ENCODE measurements around the gene YJEFN3. TPM values are rescaled to one million over a fixed set of nuclear protein-coding genes. Genes with fewer than 3 reads are reported as not detected.

The YJEFN3 gene
- total and polyA plus RNA-seq, 2 of the 8 experiments (the other 6 are each of a cell fraction or from before 2014, with no cell fraction given): 5.7 to 9.4 TPM

- H2BK20ac ChIP-seq (ENCODE audit: low read length): no peak overlapping the region
- peak overlapping the region; percentile 27; the same call in 1 of the 2 replicates for H2BK12ac ChIP-seq (ENCODE audit: low read depth, low read length)
- H3K23ac ChIP-seq (ENCODE audit: insufficient read length): no peak overlapping the region
- H3K56ac ChIP-seq (replicated peaks; ENCODE audit: insufficient read length, low read depth, low read length): no peak overlapping the region
- no peak overlapping the region for H2AFZ ChIP-seq (ENCODE audit: low read length)
- no peak overlapping the region for H3K18ac ChIP-seq (ENCODE audit: extremely low read depth, low read length)
- no peaks in the 10 kb centered on the region for H3K23me2 ChIP-seq (ENCODE audit: low read depth, low read length)
- no peak overlapping the region for H2BK5ac ChIP-seq (ENCODE audit: low read depth, low read length)
- H2AK5ac ChIP-seq (ENCODE audit: low read depth, low read length): no peak overlapping the region
- H3K14ac ChIP-seq (ENCODE audit: insufficient read length): no peak overlapping the region
- POLR2A ChIA-PET (ENCODE audit: partially characterized antibody): interaction anchor here (1.9 kb wide), 1 partner anchor 71 kb away, joined by 4 read pairs; no protein-coding TSS in a partner anchor
- H3K9ac ChIP-seq (replicated peaks in 1 of 4; ENCODE audit: extremely low read depth in 1 of 4, low read depth in 3 of 4, low read length in 3 of 4): no peak overlapping the region
- H3K27ac ChIP-seq (ENCODE audit: low read depth, low read length): no peak overlapping the region
- H4K20me1 ChIP-seq (replicated peaks in 1 of 2; ENCODE audit: control insufficient read depth in 1 of 2, insufficient read depth in 2 of 2, low read length in 2 of 2): no peaks in the 10 kb centered on the region
- TF ChIP-seq JUN (IDR thresholded peaks at IDR 0.05; ENCODE audit: low read depth, low read length): no peak
- TF ChIP-seq ASH2L (IDR thresholded peaks at IDR 0.05; ENCODE audit: low read length): no peak
- TF ChIP-seq SRF (IDR thresholded peaks at IDR 0.05; ENCODE audit: low read depth, low read length): no peak
- no peak for TF ChIP-seq TAF7 (optimal IDR thresholded peaks at IDR 0.05; ENCODE audit: borderline replicate concordance, low read depth, low read length)
- no peak for TF ChIP-seq SP4 (IDR thresholded peaks at IDR 0.05; ENCODE audit: low read length)
- TF ChIP-seq GTF2F1 (IDR thresholded peaks at IDR 0.05; ENCODE audit: borderline replicate concordance, low read depth, low read length): no peak
- TF ChIP-seq TEAD4 (IDR thresholded peaks at IDR 0.05; ENCODE audit: low read depth, low read length): no peak
- no peak for TF ChIP-seq SAP30 (IDR thresholded peaks at IDR 0.05; ENCODE audit: insufficient read depth, insufficient replicate concordance, low read length)
- TF ChIP-seq SIRT6 (IDR thresholded peaks at IDR 0.05; ENCODE audit: low read length): no peak
- H4K8ac ChIP-seq (ENCODE audit: extremely low read depth, insufficient read depth, low read length): no peak overlapping the region
- no peak overlapping the region for H3K4ac ChIP-seq (replicated peaks; ENCODE audit: insufficient read length, low read depth, low read length)
- H3K4me1 ChIP-seq (replicated peaks in 1 of 4; ENCODE audit: control insufficient read depth in 3 of 4, insufficient read depth in 4 of 4, low read length in 3 of 4): peaks cover 0 to 4% (median 0%) of the 10 kb centered on the region in 4 experiments; a peak in 2 of 7 replicates
- H3K79me1 ChIP-seq (ENCODE audit: low read depth, low read length): 0 out of 2 replicates have a peak, but pooled peaks cover 2% of the 10 kb centered on the region
- no peaks in the 10 kb centered on the region for H3K36me3 ChIP-seq (ENCODE audit: control insufficient read depth in 2 of 4, insufficient read depth in 4 of 4, low read length in 3 of 4)
- FAIRE-seq (no peak), DNase-seq (ENCODE audit: low read depth in 1 of 2, low spot score in 2 of 2) (no peak)
- WGBS, 2 experiments (ENCODE audit: extremely low coverage in 1 of 2, insufficient coverage in 1 of 2, insufficient read length in 1 of 2, insufficient replicate concordance in 2 of 2, low coverage in 1 of 2, low lambda C conversion rate in 2 of 2, missing lambda C conversion rate in 1 of 2): 90% methylated on average over 14 of the region's 15 CpGs; no CpG with 5 or more reads in 1 of the 2 experiments
- no peak overlapping the region for H3K4me3 ChIP-seq (ENCODE audit: extremely low read depth in 1 of 4, insufficient read depth in 2 of 4, low read depth in 3 of 4, low read length in 4 of 4)
- H3K27me3 ChIP-seq (replicated peaks in 1 of 4; ENCODE audit: control insufficient read depth in 3 of 4, extremely low read depth in 1 of 4, insufficient read depth in 3 of 4, low read length in 3 of 4): no peaks in the 10 kb centered on the region
- H4K5ac ChIP-seq (ENCODE audit: insufficient read length, low read depth, low read length): no peak overlapping the region
- H2BK120ac ChIP-seq (replicated peaks; ENCODE audit: low read depth, low read length): no peak overlapping the region
- no peaks in the 10 kb centered on the region for H3K9me3 ChIP-seq (ENCODE audit: insufficient read depth in 2 of 2, low read depth in 1 of 2, low read length in 1 of 2)
- H2BK15ac ChIP-seq (ENCODE audit: low read length): no peak overlapping the region
- no peak overlapping the region for H4K91ac ChIP-seq (replicated peaks; ENCODE audit: insufficient read length, low read length)
- no peaks in the 10 kb centered on the region for H3K79me2 ChIP-seq (ENCODE audit: control insufficient read depth in 1 of 2, insufficient read depth in 2 of 2, low read length in 2 of 2)
- no peak overlapping the region for H3K4me2 ChIP-seq (ENCODE audit: insufficient read depth in 1 of 2, low read depth in 2 of 2, low read length in 2 of 2)
- CTCF ChIA-PET (ENCODE audit: partially characterized antibody): interaction anchor here (0.6 to 20.0 kb wide), 14 partner anchors 6 to 197 kb away, joined by 3 to 223 read pairs (median 6); partner anchors contain the start of gene GMIP
These were observed 29.3 kb downstream of the YJEFN3 start for GRCh38 chr19:19558055-19558454.

Data from H1 (cell line).